ENCODE measurements around the gene MORN5. TPM values are rescaled to one million over a fixed set of nuclear protein-coding genes. Genes with fewer than 3 reads are reported as not detected.

Gene MORN5
- not detected in 2 replicates for total RNA-seq

DNA sequence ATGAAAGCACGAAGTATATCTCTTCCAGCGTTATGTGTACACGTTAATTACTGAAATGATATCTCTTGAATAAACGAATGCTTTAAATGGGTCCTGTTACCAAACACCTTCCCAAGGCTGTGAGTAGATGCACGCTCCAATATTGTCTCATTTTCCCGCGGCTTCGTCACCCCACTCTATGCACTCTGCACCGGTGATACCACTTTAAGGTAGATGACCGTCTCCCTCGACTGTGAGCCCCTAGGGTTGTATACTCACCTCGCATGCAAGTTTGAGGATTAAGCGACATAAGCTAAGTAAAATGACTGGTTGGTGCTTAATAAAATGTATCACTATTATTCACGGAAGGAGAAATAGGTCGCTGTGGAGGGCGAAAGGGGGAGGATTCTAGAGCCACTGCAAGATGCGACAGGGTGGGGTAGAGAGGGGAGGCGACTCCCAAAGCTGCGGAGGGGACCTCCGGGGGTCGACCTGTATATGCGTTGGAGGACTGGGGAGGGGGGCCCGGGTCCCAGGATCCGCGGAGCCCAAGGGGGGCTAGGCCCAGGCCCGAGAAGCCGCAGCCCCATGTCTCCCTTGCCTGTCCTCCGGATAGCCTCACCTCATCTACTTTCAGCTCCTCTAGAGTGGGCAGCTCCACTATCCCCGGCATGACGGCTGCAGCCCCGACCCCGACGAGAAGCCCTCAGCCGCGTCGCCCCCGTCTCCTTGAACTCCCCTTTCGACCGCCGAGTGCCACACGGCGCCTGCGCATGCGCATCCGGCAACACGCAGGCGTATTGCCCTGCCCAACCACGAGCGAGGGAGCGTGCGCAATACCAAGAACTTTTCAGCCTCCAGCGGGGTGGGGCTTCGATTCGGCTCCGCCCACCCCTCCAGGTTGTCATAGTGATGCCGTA is at the start of gene MORN5, which contains the start of gene NDUFA8:
Gene MORN5, plus strand, starts transcription at position 883 of the 899 bp plus-strand sequence. CDS start 65 bp downstream, outside the sequence.
Gene NDUFA8, minus strand, starts transcription at position 754 of the 899 bp plus-strand sequence. Its CDS starts 102 bp downstream, at position 652.

DNA sequence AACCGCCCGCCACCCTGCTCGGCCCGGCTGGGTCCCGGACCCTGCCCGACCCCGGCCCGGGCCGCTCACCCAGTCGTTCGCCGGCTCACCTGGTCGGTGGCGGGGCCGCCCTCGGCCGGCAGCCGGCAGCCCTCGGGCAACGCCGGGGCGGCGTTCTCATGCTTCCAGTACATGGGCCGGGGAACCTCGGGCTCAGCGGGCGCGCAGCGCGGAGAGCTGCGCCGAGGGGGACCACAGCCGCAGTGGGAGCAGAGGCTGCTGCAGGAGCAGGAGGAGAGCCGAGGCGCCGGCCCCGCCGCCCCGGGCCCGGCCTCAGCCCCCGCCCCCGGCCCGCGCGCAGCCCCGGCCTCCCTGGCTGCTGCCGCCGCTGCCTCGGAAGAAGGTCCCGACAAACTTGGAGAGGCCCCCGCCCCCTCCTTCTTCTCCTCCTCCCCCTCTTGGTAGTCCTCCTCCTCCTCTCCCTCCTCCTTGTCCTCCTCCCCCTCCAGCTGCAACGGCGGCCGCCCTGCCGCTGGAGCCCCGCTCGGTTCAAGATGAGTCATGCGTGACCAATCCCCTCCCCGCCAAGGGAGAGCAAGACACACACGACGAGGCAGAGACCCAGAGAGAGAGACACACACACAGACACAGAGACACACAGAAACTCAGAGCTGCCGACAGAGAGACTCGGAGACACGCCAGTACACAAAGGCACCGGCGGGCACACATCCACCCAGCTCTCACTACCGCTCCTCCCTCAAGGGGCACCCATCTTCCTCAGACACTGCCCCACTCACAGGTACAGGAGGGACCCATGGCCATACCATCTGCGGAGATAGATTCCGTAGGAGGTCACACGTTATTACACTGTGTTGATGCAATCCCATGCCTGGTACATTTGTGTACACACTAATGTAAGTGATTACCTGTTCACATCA is 69.1 kb downstream of the MORN5 start, which contains the start of gene LHX6:
Gene LHX6, minus strand, starts transcription at position 390 of the 917 bp plus-strand sequence. Its CDS starts 217 bp downstream, at position 173.

Small RNA genes within 50 kb of the gene (small RNA-seq; reads per million reads assigned to genes)
- gene MIR4478, result not detected

Other genes starting within 250 kb of the MORN5 start
- 3.1 and 4.3 TPM in 2 replicates for gene TTLL11, start 66.6 kb upstream of the MORN5 start, total RNA-seq
- 30.1 and 35.4 TPM in 2 replicates for gene NDUFA8, start 129 bp upstream of the MORN5 start, total RNA-seq
- gene LHX6, start 69.0 kb downstream of the MORN5 start, total RNA-seq, result under 0.01 and 0.29 TPM in 2 replicates
- gene RBM18, start 104.9 kb downstream of the MORN5 start, total RNA-seq, result 11.2 and 12.1 TPM in 2 replicates
- 54.3 and 58.4 TPM in 2 replicates for gene MRRF, start 105.0 kb downstream of the MORN5 start, total RNA-seq
- gene PTGS1, start 211.1 kb downstream of the MORN5 start, total RNA-seq, result 0.43 and 39.4 TPM in 2 replicates